SJSA1 (cell line): ENCODE data around the gene RMI2. TPM values are rescaled to one million over a fixed set of nuclear protein-coding genes. Genes with fewer than 3 reads are reported as not detected.

Experiments used
- DNase-seq, 2 experiments: peaks; one replicate each; pipeline ENCODE4 v3.0.0-alpha.2; 2015 to 2020; ENCODE audit warnings: low spot score in 2 of 2, low read depth in 1 of 2
- H3K27ac ChIP-seq: fragments of 250-450 bp; sonication (Bioruptor Pico); 2 replicates; pipeline ENCODE4 v1.5.1; 2020; ENCODE audit warnings: mild to moderate bottlenecking, moderate library complexity
- H3K27me3 ChIP-seq: fragments of 250-450 bp; sonication (Bioruptor Pico); replicated peaks from 2 replicates; pipeline ENCODE4 v1.5.1; 2020; ENCODE audit warnings: mild to moderate bottlenecking, moderate library complexity
- H3K36me3 ChIP-seq: fragments of 250-450 bp; sonication (Bioruptor Pico); 2 replicates; pipeline ENCODE4 v1.5.1; 2020; ENCODE audit warnings: mild to moderate bottlenecking
- H3K4me1 ChIP-seq: fragments of 250-450 bp; sonication (Bioruptor Pico); replicated peaks from 2 replicates; pipeline ENCODE4 v1.6.1; 2021; ENCODE audit warnings: mild to moderate bottlenecking
- H3K4me3 ChIP-seq: fragments of 250-450 bp; sonication (Bioruptor Pico); 2 replicates; pipeline ENCODE4 v1.5.1; 2020; ENCODE audit warnings: mild to moderate bottlenecking
- H3K9me3 ChIP-seq: fragments of 250-450 bp; sonication (Bioruptor Pico); replicated peaks from 2 replicates; pipeline ENCODE4 v1.5.1; 2020; ENCODE audit warnings: mild to moderate bottlenecking
- total RNA-seq: library from RNA; depleted of rRNA; stranded (reverse); fragments of >200 nt; shearing (Covaris generic); gene quantifications from 2 replicates; pipeline ENCODE4 v1.2.3, GENCODE V29; 2014

The RMI2 gene
- total RNA-seq, 1 experiment from 2014 or later, result 29.1 TPM

DNA sequence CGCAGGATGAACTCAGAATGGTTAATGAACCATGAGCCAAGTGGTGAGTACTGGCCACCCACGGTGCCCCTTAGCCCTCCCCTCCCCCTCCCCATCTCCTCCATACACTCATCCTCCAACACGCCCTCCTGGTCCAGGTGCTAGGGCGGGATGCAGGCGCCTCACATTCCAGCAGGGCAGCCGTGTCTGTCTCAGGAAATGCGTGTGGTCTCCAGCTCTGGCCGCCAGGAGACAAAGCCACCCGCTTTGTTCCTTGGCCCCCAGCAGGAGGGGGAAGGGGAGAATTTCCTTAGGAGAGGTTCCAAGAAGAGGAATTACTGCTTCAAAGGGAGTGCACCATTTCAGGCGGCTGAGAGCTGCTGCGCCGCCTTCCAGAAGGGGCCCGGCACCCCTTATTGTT is 29.7 kb upstream of the RMI2 start:
- peak; percentile 98 to 99 for DNase-seq
- no peaks in the 10 kb centered on the region for H3K36me3 ChIP-seq
- H3K27me3 ChIP-seq, result no peaks in the 10 kb centered on the region
- no peak overlapping the region for H3K4me3 ChIP-seq
- H3K9me3 ChIP-seq, result no peaks in the 10 kb centered on the region
- peak overlapping the region; percentile 60 for H3K27ac ChIP-seq
- peaks cover 86% of the 10 kb centered on the region for H3K4me1 ChIP-seq

- peak overlapping the region; percentile 60 for H3K27ac ChIP-seq
- peak; percentile 72 to 81 for DNase-seq
- H3K9me3 ChIP-seq, result no peaks in the 10 kb centered on the region
- H3K4me3 ChIP-seq, result peak overlapping the region; percentile 9; the same call in 1 of the 2 replicates
- H3K4me1 ChIP-seq, result peaks cover 77% of the 10 kb centered on the region
- no peaks in the 10 kb centered on the region for H3K27me3 ChIP-seq
- no peaks in the 10 kb centered on the region for H3K36me3 ChIP-seq
Observed at GRCh38 chr16:11316331-11317015, 28.8 kb upstream of the RMI2 start.

- no peaks in the 10 kb centered on the region for H3K27me3 ChIP-seq
- no peak overlapping the region for H3K27ac ChIP-seq
- no peak for DNase-seq
- no peaks in the 10 kb centered on the region for H3K9me3 ChIP-seq
- H3K4me3 ChIP-seq, result no peak overlapping the region
- H3K4me1 ChIP-seq, result peaks cover 62% of the 10 kb centered on the region
- no peaks in the 10 kb centered on the region for H3K36me3 ChIP-seq
Observed at GRCh38 chr16:11318817-11319216, 26.4 kb upstream of the RMI2 start.

GRCh38 chr16:11319529-11320146 is 25.6 kb upstream of the RMI2 start:
- Histone ChIP-seq H3K4me3 (no peak overlapping the region), H3K27ac (no peak overlapping the region), H3K4me1 (peaks cover 54% of the 10 kb centered on the region), H3K36me3 (no peaks in the 10 kb centered on the region), H3K9me3 (no peaks in the 10 kb centered on the region), H3K27me3 (no peaks in the 10 kb centered on the region)
- DNase-seq, result no peak

DNA sequence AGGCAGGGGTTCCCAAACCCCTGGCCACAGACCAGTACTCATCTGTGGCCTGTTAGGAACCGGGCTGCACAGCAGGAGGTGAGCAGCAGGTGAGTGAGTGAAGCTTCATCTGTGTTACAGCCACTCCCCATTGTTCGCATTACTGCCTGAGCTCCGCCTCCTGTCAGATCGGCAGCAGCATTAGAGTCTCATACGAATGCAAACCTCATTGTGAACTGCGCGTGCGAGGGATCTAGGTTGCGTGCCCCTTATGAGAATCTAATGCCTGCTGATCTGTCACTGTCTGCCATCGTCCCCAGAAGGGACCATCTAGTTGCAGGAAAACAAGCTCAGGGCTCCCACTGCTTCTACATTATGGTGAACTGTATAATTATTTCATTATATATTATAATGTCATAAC is 25.1 kb upstream of the RMI2 start:
- peaks cover 53% of the 10 kb centered on the region for H3K4me1 ChIP-seq
- H3K27me3 ChIP-seq, result no peaks in the 10 kb centered on the region
- no peak for DNase-seq
- H3K4me3 ChIP-seq, result no peak overlapping the region
- H3K27ac ChIP-seq, result no peak overlapping the region
- no peaks in the 10 kb centered on the region for H3K36me3 ChIP-seq
- H3K9me3 ChIP-seq, result no peaks in the 10 kb centered on the region

DNA sequence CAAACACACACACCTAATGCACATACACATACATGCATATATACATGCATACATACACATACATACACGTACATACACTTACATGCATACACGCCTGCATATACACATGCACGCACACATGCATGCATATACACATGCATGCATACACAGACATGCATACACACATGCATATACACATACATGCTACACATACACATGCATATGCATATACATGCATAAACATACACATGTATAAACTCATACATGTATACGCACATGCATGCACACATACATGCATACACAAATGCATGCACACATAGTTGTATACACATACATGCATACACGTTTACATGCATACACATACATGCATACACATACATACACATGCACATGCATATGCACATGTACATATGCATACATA is 23.6 kb upstream of the RMI2 start:
- Histone ChIP-seq H3K4me3 (no peak overlapping the region), H3K36me3 (no peaks in the 10 kb centered on the region), H3K27ac (no peak overlapping the region), H3K9me3 (no peaks in the 10 kb centered on the region), H3K4me1 (peaks cover 54% of the 10 kb centered on the region), H3K27me3 (no peaks in the 10 kb centered on the region)
- no peak for DNase-seq

DNA sequence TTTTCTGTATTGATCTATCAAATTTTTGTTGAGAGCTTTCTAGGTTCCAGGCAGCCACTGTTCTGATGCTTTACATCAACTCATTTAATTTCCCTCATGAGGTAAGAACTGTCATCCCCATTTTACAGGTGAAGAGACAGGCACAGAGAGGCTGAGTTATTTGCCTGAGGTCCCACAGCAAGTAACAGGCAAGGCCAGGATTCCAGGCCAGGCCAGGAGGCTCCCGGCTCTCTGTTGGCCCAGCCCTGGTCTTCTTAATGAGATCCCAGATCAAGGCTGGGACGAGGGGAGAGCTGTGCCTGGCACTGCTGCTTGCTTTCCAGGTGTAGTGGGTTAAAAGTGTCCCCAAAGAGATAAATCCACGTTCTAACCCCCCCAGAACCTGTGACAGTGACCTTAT is 22.4 kb upstream of the RMI2 start:
- 0 out of 2 replicates have a peak, but pooled peaks cover 3% of the 10 kb centered on the region for H3K9me3 ChIP-seq
- no peaks in the 10 kb centered on the region for H3K27me3 ChIP-seq
- H3K4me1 ChIP-seq, result peaks cover 56% of the 10 kb centered on the region
- H3K27ac ChIP-seq, result no peak overlapping the region
- DNase-seq, result no peak
- no peak overlapping the region for H3K4me3 ChIP-seq
- H3K36me3 ChIP-seq, result no peaks in the 10 kb centered on the region

DNA sequence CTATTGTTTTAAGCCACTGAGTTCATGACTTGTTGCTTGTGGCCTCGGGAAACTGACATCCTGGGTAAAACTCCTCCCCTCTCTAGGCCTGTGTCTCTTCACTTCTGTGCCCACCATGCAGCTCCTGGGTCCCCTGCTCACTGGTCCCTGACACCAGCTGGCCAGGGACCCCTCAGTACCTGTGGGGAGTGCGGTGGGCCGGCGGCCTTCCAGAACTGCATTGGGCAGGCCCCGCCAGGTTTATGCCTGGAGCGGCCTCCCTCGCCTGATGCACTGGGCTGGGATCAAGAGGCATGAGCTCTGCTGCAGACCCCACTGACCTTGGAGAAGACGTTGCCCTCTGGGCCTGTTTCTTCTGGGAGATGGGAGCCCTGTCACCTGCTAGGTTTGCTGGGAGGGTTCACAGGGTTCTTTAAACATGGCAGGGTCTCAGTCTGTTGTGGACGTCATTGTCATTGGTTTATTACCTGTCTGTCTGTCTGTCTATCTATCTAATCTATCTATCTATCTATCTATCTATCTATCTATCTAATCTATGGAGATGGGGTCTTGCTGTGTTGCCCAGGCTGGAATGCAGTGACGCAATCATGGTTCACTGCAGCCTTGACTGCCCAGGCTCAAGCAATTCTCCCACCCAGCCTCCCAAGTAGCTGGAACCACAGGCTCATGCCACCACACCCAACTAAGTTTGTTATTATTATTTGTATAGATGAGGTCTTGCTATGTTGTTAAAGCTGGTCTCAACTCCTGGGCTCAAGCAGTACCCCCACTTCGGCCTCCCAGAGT is 21.5 kb upstream of the RMI2 start:
- Histone ChIP-seq H3K9me3 (0 out of 2 replicates have a peak, but pooled peaks cover 3% of the 10 kb centered on the region), H3K4me1 (peaks cover 58% of the 10 kb centered on the region), H3K27ac (no peak overlapping the region), H3K27me3 (no peaks in the 10 kb centered on the region), H3K4me3 (no peak overlapping the region), H3K36me3 (no peaks in the 10 kb centered on the region)
- no peak for DNase-seq

DNA sequence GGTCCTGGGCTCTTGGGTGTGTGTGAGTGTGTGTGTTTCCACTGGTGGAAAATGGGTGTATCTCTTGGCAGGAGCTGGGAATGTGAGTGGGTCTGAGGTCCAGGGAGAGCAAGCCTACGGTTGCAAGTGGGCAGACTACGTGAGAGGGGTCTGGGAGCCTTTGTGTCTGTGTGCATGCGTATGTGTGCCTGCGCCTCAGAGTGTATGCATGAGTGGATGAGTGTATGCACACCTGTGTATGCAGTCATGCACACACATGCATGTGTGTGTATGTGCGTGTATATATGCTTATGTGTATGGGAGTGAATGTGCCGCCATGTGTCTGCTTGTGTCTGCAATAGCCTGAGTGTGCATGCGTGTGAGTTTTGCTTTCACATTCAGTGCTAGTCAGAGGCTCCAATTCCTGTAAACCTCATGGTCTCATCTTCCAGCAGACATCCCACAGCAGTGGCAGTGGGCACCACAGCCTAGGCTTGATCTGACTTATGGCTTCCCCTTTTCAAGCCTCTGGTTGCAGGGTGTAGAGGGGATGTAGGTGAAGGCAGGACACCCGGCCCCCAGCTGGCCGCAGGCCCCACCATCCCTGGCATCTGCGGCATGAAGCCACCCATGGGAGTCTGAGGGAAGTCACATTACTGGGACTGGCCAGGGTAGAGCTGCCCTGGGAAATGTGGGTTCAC is 19.7 kb upstream of the RMI2 start:
- peaks cover 62% of the 10 kb centered on the region for H3K4me1 ChIP-seq
- H3K4me3 ChIP-seq, result no peak overlapping the region
- peak overlapping the region; percentile 63 for H3K27ac ChIP-seq
- H3K27me3 ChIP-seq, result no peaks in the 10 kb centered on the region
- 0 out of 2 replicates have a peak, but pooled peaks cover 3% of the 10 kb centered on the region for H3K9me3 ChIP-seq
- DNase-seq, result no peak
- H3K36me3 ChIP-seq, result no peaks in the 10 kb centered on the region

GRCh38 chr16:11326084-11326736 is 19.0 kb upstream of the RMI2 start:
- Histone ChIP-seq H3K4me1 (peaks cover 64% of the 10 kb centered on the region), H3K4me3 (no peak overlapping the region), H3K36me3 (no peaks in the 10 kb centered on the region), H3K9me3 (0 out of 2 replicates have a peak, but pooled peaks cover 3% of the 10 kb centered on the region), H3K27me3 (no peaks in the 10 kb centered on the region), H3K27ac (peak overlapping the region; percentile 63)
- DNase-seq, result peak; percentile 83 to 88

- H3K4me1 ChIP-seq, result peaks cover 64% of the 10 kb centered on the region
- peak overlapping the region; percentile 63 for H3K27ac ChIP-seq
- 0 out of 2 replicates have a peak, but pooled peaks cover 3% of the 10 kb centered on the region for H3K9me3 ChIP-seq
- H3K27me3 ChIP-seq, result no peaks in the 10 kb centered on the region
- DNase-seq, result no peak
- H3K4me3 ChIP-seq, result no peak overlapping the region
- H3K36me3 ChIP-seq, result no peaks in the 10 kb centered on the region
Observed at GRCh38 chr16:11326737-11327276, 18.5 kb upstream of the RMI2 start.

GRCh38 chr16:11327277-11328171 is 17.7 kb upstream of the RMI2 start:
- H3K4me1 ChIP-seq, result peaks cover 64% of the 10 kb centered on the region
- no peak overlapping the region for H3K4me3 ChIP-seq
- H3K27ac ChIP-seq, result peak overlapping the region; percentile 63
- 0 out of 2 replicates have a peak, but pooled peaks cover 3% of the 10 kb centered on the region for H3K9me3 ChIP-seq
- H3K36me3 ChIP-seq, result no peaks in the 10 kb centered on the region
- DNase-seq, result peak; percentile 84 to 87
- no peaks in the 10 kb centered on the region for H3K27me3 ChIP-seq
